HL-60/S4 treated with phorbol 12-myristate 13-acetate at 8.2 ng/mL for 4 days and 3 days (cell line): ENCODE data around the gene ARHGEF33.

Experiments used
- in situ Hi-C: fragments of 300-500 bp; cut with MboI; formaldehyde crosslinking; loops from 2 replicates; pipeline ENCODE4 v1.15.0; 2022; ENCODE audit warnings: low sequenced_read_pairs

ARHGEF33 gene

GRCh38 chr2:39007875-39008504 is 118.3 kb downstream of the ARHGEF33 start:
- in situ Hi-C loops = no loop called here

GRCh38 chr2:39008665-39009064 is 119.0 kb downstream of the ARHGEF33 start:
- in situ Hi-C loops = no loop called here

DNA sequence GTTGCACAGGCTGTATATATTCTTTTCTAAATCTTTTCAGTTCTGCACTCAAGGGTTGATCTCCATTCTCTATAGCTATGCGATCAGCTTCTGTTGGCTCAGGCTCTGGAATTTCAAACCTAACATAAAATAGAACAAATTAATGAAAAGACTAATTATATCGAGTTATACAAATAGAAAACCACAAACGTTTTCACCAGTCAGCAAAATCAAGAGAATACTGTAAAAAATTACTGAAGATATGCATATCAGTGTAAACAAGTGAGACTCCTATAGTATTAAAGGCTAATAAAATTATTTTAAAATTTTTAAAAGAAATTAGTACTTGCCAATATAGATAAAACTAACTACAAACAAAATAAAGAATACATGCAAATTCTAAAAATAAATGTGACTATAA is 124.2 kb downstream of the ARHGEF33 start:
- in situ Hi-C loops = no loop called here

DNA sequence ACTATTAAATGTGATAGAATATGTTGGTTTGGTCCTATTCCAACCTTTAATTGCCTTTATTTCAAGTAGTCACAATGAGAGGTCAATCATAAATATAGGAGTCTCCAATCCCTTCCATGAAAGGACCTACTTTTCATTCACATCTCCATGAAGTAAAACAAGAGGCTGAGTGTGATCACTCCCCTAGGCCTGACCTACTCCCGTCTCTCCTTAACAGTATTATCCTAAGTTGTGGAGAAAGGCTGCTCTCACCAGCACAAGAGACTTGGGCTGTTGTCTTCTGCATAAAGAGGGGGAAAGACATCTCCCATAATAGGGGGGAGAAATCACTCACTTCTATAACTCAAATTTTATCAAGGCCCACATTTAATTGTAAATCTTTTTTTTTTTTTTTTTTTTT is 125.7 kb downstream of the ARHGEF33 start:
- in situ Hi-C loops = no loop called here

DNA sequence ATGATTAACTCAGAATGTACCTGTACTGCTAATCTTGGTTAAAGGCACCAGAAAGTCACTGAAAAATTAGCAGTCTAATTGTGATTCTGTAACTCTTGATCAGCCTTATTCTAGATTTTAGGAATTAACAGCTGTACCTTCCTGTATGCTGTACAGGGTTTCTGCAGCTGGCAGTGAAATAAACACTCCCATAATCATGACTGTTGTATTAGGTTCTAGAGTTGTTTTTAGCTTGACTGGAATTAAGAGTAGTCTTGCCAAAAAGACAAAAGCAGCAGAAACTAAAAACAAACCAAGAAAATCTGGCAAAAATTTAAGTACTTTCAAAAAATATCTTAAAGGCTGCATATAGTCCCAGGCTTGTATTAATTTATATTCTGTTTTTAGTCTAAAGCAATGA is 127.7 kb downstream of the ARHGEF33 start:
- in situ Hi-C loops = no loop called here

DNA sequence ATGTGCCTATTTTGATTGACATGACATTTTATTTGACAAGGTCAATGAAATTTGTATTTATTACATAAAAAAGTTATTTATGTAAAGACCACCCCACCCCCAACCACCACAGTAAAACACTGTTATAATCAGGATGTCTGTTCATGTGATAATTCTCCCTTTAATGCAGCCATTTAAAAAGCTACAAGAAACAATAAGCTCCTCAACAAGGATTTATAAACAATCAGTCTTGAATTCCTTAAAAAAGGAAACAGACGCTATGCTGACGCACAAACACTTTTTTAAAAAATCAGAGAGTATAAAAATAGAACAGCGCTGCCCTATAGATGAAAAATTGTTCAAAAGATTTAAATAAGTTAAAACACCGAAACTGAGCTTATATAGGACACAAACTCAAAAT is 129.0 kb downstream of the ARHGEF33 start:
- in situ Hi-C loops = no loop called here

DNA sequence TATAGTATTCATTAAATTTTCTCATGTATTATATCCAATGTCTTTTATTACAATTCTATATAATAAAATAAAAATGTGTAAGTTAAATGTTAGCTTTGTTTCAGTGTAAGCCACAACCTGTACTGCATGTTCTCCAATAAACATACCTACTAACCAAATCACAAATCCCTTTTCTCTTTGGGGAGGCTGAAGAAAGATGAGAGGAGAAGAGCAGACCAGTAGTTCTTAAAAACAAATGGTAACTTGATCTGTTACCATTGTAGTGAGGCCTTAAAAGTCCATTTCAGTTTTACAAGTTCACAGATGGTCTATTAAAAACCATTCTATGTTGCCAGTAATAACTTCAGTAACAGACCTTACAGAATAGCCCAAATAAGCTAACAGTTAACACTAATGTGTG is 130.7 kb downstream of the ARHGEF33 start:
- in situ Hi-C loops = no loop called here

GRCh38 chr2:39022642-39023235 is 133.1 kb downstream of the ARHGEF33 start:
- in situ Hi-C loops = no loop called here

GRCh38 chr2:39023649-39024048 is 134.0 kb downstream of the ARHGEF33 start:
- in situ Hi-C loops = no loop called here

DNA sequence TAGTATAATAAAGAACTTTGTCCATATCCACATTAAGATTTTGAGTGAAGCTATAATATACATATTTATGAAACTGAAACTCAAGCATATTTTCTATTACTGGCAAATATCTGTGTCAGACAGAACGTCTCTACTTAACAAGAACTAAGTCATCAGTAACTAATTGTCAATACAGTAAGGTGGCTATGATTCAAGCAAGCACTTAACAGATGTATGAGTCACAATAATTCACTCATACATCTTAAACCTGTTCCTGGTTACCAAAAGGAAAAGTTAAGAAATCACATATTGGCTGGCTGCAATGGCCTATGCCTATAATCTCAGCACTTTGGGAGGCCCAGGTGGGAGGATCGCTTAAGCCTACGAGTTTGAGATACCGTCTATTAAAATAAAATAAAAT is 135.2 kb downstream of the ARHGEF33 start:
- in situ Hi-C loops = no loop called here
